SU-DHL-6 (cell line): ENCODE data around the gene ZBTB8OS.

ENCODE experiments used
- CTCF ChIP-seq: fragments of 200-600 bp; sonication (generic); IDR thresholded peaks from one replicate; pipeline ENCODE4 v1.5.1; 2017; ENCODE audit warnings: antibody characterized with exemption, mild to moderate bottlenecking, low read length, moderate library complexity; ENCODE audit not compliant: insufficient read depth, poor library complexity, severe bottlenecking
- EZH2phosphoT487 ChIP-seq: fragments of 200-600 bp; sonication (generic), shearing (Covaris generic); conservative IDR thresholded peaks from 2 replicates; pipeline ENCODE4 v1.6.1; 2018; ENCODE audit warnings: mild to moderate bottlenecking, antibody characterized with exemption, low read length, moderate library complexity, mixed read lengths

- TF ChIP-seq CTCF (no peak), EZH2phosphoT487 (no peak)
These were observed at the start of gene ZBTB8OS for GRCh38 chr1:32650248-32650751.
